HG03108 (cell line): ENCODE data around the gene AGBL4.
"Not testable (repeated sequence)": the region's sequence is repeated elsewhere in the genome, so short reads cannot be mapped to it uniquely, and the experiment has no call there.

Source experiments
- ATAC-seq: cut with Tn5 transposase; IDR thresholded peaks from one replicate; pipeline ENCODE4 v1.9.1; 2021; ENCODE audit warnings: moderate library complexity; ENCODE audit not compliant: unreplicated experiment

Gene AGBL4

GRCh38 chr1:48523558-48523957 lies 1500.2 kb downstream of the AGBL4 start:
- no peak for ATAC-seq

GRCh38 chr1:48519896-48520295 lies 1503.9 kb downstream of the AGBL4 start:
- ATAC-seq: not testable (repeated sequence)

GRCh38 chr1:48506870-48507269 lies 1516.9 kb downstream of the AGBL4 start:
- ATAC-seq: no peak

- ATAC-seq: no peak
Measured at GRCh38 chr1:48500541-48501450, 1523.0 kb downstream of the AGBL4 start.

GRCh38 chr1:48499211-48499735 lies 1524.5 kb downstream of the AGBL4 start:
- no peak for ATAC-seq

GRCh38 chr1:48498096-48498791 lies 1525.5 kb downstream of the AGBL4 start:
- peak; percentile 69 for ATAC-seq

- ATAC-seq: no peak
Measured at GRCh38 chr1:48495911-48496310, 1527.8 kb downstream of the AGBL4 start.

GRCh38 chr1:48495166-48495565 lies 1528.6 kb downstream of the AGBL4 start:
- no peak for ATAC-seq

- ATAC-seq: no peak
Measured at GRCh38 chr1:48493970-48494769, 1529.6 kb downstream of the AGBL4 start.

- no peak for ATAC-seq
Measured at GRCh38 chr1:48493041-48493440, 1530.7 kb downstream of the AGBL4 start.

GRCh38 chr1:48492392-48492791 lies 1531.4 kb downstream of the AGBL4 start:
- no peak for ATAC-seq

- no peak for ATAC-seq
Measured at GRCh38 chr1:48488721-48489120, 1535.0 kb downstream of the AGBL4 start.
